G401 (cell line): ENCODE data around the gene ANLN. TPM values are rescaled to one million over a fixed set of nuclear protein-coding genes. Genes with fewer than 3 reads are reported as not detected.
A peak's percentile ranks its signal among the peaks of the same experiment; 100 is the strongest.
"Not testable (repeated sequence)": the region's sequence is repeated elsewhere in the genome, so short reads cannot be mapped to it uniquely, and the experiment has no call there.

Experiments used
- DNase-seq: peaks from one replicate; pipeline ENCODE4 v3.0.0-alpha.2; 2015; ENCODE audit warnings: low spot score
- in situ Hi-C: cut with HindIII; loops from 2 replicates; pipeline ENCODE4 v1.10.0; 2016; ENCODE audit warnings: low sequenced_read_pairs, mixed read lengths
- total RNA-seq: library from RNA; depleted of rRNA; stranded (reverse); fragments of >200 nt; shearing (Covaris generic); gene quantifications from 2 replicates; pipeline ENCODE4 v1.2.3, GENCODE V29; 2014; rRNA removed

Gene ANLN
- total RNA-seq, 1 experiment from 2014 or later = 71.1 TPM

DNA sequence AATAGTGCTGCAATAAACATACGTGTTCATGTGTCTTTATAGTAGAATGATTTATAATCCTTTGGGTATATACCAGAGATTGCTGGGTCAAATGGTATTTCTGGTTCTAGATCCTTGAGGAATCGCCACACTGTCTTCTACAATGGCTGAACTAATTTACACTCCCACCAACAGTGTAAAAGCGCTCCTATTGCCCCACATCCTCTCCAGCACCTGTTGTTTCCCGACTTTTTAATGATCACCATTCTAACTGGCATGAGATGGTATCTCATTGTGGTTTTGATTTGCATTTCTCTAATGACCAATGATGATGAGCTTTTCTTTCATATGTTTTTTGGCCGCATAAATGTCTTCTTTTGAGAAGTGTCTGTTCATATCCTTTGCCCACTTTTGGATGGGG is 99.0 kb downstream of the ANLN start:
- DNase-seq, in situ Hi-C loops: not testable (repeated sequence)

DNA sequence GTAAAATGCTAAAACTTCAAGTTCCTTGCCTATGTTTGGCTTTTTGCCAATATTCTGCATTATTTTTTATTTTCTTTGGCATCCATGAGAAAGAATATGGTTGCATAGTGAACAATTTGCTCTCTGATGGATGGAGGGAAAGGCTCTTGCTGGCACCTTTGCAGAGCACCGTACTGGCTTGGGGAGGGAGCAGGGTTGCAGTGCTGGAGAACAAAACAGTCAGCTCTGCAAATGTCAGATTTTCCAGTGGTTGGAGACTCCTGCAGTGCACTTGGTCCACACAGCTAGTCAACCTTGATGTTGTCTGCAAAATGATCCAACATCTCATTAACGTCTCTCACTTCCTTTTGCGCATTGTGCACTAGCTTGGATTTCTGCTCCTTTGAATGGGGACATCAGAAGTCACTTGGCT is 100.8 kb downstream of the ANLN start:
- peak; percentile 78 for DNase-seq
- in situ Hi-C loops = no loop called here

- DNase-seq = no peak
- in situ Hi-C loops = no loop called here
These were observed 101.7 kb downstream of the ANLN start for GRCh38 chr7:36491317-36491716.

DNA sequence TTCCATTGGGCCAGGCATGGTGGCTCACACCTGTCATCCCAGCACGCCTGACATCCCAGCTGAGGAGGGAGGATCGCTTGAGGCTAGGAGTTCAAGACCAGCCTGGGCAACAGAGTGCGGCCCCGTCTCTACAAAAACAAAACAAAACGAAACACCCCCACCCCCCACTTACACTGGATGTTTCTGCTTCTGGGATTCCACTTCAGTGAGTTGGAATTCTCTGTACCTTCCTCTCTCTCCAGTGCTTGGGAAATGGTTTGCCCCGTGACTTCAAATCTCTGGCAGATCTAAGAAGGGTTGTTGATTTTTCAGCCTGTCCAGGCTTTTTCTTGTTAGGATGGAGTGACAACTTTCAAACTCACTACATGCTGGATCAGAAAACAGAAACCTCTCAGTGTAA is 106.9 kb downstream of the ANLN start:
- in situ Hi-C loops = no loop called here
- DNase-seq = no peak

GRCh38 chr7:36497176-36497575 is 107.5 kb downstream of the ANLN start:
- DNase-seq, in situ Hi-C loops: not testable (repeated sequence)

- no peak for DNase-seq
- in situ Hi-C loops = no loop called here
These were observed 108.1 kb downstream of the ANLN start for GRCh38 chr7:36497775-36498174.

Other genes starting within 250 kb of the ANLN start
- 15.5 and 32.6 TPM in 2 replicates for gene EEPD1, start 236.6 kb upstream of the ANLN start, total RNA-seq